Neutrophil (primary cell): Measurements from ENCODE around the gene RFTN2.
"Not testable (repeated sequence)": the region's sequence is repeated elsewhere in the genome, so short reads cannot be mapped to it uniquely, and the experiment has no call there.

Experiments used
- H3K27ac ChIP-seq: fragments of 200-600 bp; sonication (generic); 2 replicates; pipeline ENCODE4 v1.5.1; 2016; ENCODE audit warnings: mild to moderate bottlenecking, moderate library complexity
- H3K27me3 ChIP-seq: fragments of 200-600 bp; sonication (generic); 2 replicates; pipeline ENCODE4 v1.6.0; 2016; ENCODE audit warnings: mild to moderate bottlenecking
- H3K36me3 ChIP-seq: fragments of 200-600 bp; sonication (generic); 2 replicates; pipeline ENCODE4 v1.5.1; 2017
- H3K4me1 ChIP-seq, 2 experiments: fragments of 200-600 bp in 1 of 2; sonication (generic) in 1 of 2; 1 replicate in 1 of 2; 2 replicates in 1 of 2; pipeline versions ENCODE4 v1.5.1 to v1.6.1; 2013 to 2016; ENCODE audit warnings: low read depth in 1 of 2, low read length in 1 of 2, mild to moderate bottlenecking in 1 of 2, moderate library complexity in 1 of 2; ENCODE audit not compliant: control insufficient read depth in 1 of 2, insufficient read depth in 1 of 2
- H3K4me3 ChIP-seq, 2 experiments: fragments of 200-600 bp in 1 of 2; sonication (generic) in 1 of 2; 1 replicate in 1 of 2; 2 replicates in 1 of 2; pipeline ENCODE4 v1.5.1; 2013 to 2016; ENCODE audit warnings: low read depth in 1 of 2, low read length in 1 of 2, mild to moderate bottlenecking in 1 of 2, moderate library complexity in 1 of 2
- H3K9me3 ChIP-seq: fragments of 200-600 bp; sonication (generic); 2 replicates; pipeline ENCODE4 v1.5.1; 2016
- TF ChIP-seq, protein P1 (sequence below): fragments of 200-600 bp; sonication (generic); IDR thresholded peaks from 2 replicates; pipeline ENCODE4 v1.5.1; 2016; ENCODE audit warnings: antibody characterized with exemption

RFTN2 gene, protein sequence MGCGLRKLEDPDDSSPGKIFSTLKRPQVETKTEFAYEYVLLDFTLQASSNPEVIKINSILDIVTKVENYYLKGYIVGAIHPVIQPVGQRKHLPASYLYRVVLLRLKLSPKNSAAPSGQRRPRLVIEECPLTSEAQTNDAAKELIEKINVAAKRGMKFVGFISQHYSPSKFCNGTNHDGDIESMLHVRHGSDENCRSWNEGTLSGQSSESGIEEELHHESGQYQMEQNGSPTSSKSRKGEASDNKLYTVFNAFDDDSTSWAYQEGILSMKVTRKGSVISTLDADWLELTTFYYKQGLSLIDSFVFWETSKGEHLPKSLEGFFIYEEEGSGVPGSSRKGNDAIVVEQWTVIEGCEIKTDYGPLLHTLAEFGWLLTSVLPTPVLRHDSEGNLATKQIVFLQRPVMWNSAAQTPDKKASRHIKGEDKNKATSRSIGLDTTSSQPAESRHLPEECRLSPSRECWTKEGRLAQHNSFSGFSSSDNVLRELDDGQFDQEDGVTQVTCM

DNA sequence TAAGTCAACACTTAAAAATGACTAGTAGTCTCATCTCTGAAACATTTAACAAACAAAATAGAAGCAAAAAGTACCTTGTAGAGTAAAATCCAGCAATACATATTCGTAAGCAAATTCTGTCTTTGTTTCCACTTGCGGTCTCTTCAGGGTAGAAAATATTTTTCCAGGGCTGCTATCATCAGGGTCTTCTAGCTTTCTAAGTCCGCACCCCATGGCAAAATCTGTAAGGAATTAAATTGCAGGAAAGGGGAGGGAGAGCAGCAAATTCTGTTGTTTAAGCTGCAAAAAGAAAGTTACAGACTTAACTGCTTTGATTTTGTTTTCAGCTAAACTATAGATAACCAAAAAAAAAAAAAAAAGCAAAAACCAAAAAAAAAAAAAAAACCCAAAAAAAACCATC, at the start of gene RFTN2:
Gene RFTN2, minus strand, starts transcription at position 342 of the 400 bp plus-strand sequence. Its CDS starts 129 bp downstream, at position 213.
- Histone ChIP-seq H3K36me3 (no peaks in the 10 kb centered on the region), H3K4me3 (no peak within 1 kb of the TSS), H3K4me1 (no peaks in the 10 kb centered on the region), H3K9me3 (no peaks in the 10 kb centered on the region), H3K27me3 (peaks cover 18% of the 10 kb centered on the region), H3K27ac (no peak within 1 kb of the TSS)
- TF ChIP-seq, protein P1, sequence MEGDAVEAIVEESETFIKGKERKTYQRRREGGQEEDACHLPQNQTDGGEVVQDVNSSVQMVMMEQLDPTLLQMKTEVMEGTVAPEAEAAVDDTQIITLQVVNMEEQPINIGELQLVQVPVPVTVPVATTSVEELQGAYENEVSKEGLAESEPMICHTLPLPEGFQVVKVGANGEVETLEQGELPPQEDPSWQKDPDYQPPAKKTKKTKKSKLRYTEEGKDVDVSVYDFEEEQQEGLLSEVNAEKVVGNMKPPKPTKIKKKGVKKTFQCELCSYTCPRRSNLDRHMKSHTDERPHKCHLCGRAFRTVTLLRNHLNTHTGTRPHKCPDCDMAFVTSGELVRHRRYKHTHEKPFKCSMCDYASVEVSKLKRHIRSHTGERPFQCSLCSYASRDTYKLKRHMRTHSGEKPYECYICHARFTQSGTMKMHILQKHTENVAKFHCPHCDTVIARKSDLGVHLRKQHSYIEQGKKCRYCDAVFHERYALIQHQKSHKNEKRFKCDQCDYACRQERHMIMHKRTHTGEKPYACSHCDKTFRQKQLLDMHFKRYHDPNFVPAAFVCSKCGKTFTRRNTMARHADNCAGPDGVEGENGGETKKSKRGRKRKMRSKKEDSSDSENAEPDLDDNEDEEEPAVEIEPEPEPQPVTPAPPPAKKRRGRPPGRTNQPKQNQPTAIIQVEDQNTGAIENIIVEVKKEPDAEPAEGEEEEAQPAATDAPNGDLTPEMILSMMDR, result no peak

GRCh38 chr2:197717863-197718262, 42.5 kb upstream of the RFTN2 start:
- Histone ChIP-seq H3K4me3 (no peak overlapping the region), H3K4me1 (no peaks in the 10 kb centered on the region), H3K9me3 (no peaks in the 10 kb centered on the region), H3K27ac (no peak overlapping the region), H3K27me3 (no peaks in the 10 kb centered on the region), H3K36me3 (no peaks in the 10 kb centered on the region)
- TF ChIP-seq, protein P1, result no peak

DNA sequence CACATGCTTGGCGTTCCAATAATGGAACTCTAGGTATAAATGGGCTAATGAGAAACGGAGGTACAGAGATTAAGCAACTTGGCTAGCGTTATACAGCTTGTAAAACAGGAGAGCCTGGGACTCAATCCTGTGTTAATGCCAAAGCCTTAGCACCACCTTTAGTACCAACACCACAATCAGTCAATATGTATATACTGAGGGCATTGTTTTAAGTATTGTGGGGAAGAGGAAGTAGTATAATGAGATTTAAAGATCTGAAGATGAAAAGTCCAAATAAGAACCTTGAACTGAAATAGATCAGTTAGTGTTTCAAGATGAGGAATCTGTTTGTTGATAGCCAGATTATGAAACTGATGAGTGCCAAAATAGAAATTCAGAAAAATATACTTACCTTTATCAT, 37.9 kb upstream of the RFTN2 start:
- Histone ChIP-seq H3K36me3 (no peaks in the 10 kb centered on the region), H3K27ac (no peak overlapping the region), H3K4me1 (peaks cover 9 to 17% of the 10 kb centered on the region in 2 experiments), H3K27me3 (no peaks in the 10 kb centered on the region), H3K4me3 (no peak overlapping the region), H3K9me3 (no peaks in the 10 kb centered on the region)
- TF ChIP-seq, protein P1, result no peak

DNA sequence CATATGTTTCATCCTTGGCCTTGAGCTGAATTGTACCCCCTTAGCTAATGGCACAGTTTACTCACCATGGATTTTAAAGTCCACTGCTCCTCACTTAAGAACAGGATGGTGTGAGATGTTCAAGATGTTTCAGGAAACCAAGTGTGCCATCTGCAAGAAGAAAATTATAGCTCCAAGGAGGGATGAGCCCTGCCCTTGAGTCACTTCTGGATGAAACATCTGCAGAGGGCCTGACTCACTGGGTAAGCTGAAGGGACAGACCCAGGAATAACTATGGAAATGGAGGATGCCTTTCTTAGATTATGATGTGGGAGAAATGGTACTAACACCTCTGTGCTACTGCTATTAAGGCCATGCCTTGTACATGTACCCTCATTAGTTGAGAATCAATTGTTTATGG, 36.2 kb upstream of the RFTN2 start:
- H3K36me3 ChIP-seq, result no peaks in the 10 kb centered on the region
- no peaks in the 10 kb centered on the region for H3K27me3 ChIP-seq
- peaks cover 17% of the 10 kb centered on the region in 2 experiments for H3K4me1 ChIP-seq
- TF ChIP-seq, protein P1, result no peak
- no peak overlapping the region for H3K4me3 ChIP-seq
- no peaks in the 10 kb centered on the region for H3K9me3 ChIP-seq
- no peak overlapping the region for H3K27ac ChIP-seq

DNA sequence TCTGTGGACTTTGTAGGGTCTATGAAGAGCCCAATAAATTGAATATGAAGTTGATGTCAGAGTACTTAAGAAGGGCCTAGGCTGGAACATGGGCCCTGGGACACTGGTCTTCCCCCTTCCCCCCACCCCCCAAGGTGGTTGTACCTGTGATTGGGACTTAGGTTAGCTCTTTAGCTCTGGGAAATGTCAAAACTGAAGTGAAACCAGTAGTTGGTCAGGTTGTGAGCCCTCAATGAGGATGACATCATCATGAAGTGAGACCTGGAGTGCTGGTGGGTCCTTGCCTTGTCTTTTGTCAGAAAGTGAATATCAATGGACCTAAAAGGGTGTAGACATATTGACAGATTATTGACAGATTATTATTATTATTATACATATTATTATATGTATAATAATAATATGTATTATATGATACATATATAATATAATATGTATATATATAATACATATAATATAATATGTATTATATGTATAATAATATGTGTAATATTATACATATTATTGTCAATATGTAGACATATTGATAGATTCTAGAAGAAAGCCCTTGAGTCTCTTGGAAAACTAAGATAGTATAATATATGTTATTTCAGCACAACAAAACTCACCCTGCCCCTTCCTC, 35.1 kb upstream of the RFTN2 start:
- Histone ChIP-seq H3K9me3 (no peaks in the 10 kb centered on the region), H3K27ac (no peak overlapping the region), H3K4me1 (peaks cover 26 to 28% of the 10 kb centered on the region in 2 experiments), H3K4me3 (no peak overlapping the region), H3K36me3 (no peaks in the 10 kb centered on the region), H3K27me3 (no peaks in the 10 kb centered on the region)
- TF ChIP-seq, protein P1, result no peak

GRCh38 chr2:197709140-197709539, 33.8 kb upstream of the RFTN2 start:
- H3K4me3 ChIP-seq, H3K27ac ChIP-seq, H3K36me3 ChIP-seq, H3K9me3 ChIP-seq, H3K27me3 ChIP-seq: not testable (repeated sequence)
- H3K4me1 ChIP-seq, result peaks cover 34 to 35% of the 10 kb centered on the region in 2 experiments
